Nephron progenitor cell (in vitro differentiated cells): ENCODE data around the gene ABTB2.
"Not testable (repeated sequence)": the region's sequence is repeated elsewhere in the genome, so short reads cannot be mapped to it uniquely, and the experiment has no call there.

Experiments used
- DNase-seq: peaks from one replicate; pipeline ENCODE4 v3.0.0; 2021
- H3K27ac Mint-ChIP-seq: 2 replicates; pipeline ENCODE4 v1.8.0; 2021; ENCODE audit warnings: mild to moderate bottlenecking, moderate library complexity, mixed read lengths
- H3K27me3 Mint-ChIP-seq: 2 replicates; pipeline ENCODE4 v1.8.0; 2021; ENCODE audit warnings: mild to moderate bottlenecking, low read depth, mixed read lengths; ENCODE audit not compliant: poor library complexity
- H3K36me3 Mint-ChIP-seq: 2 replicates; pipeline ENCODE4 v1.8.0; 2021; ENCODE audit warnings: low read depth, mixed read lengths
- H3K4me1 Mint-ChIP-seq: 2 replicates; pipeline ENCODE4 v1.8.0; 2021; ENCODE audit warnings: mixed read lengths
- H3K4me3 Mint-ChIP-seq: 2 replicates; pipeline ENCODE4 v1.8.0; 2021; ENCODE audit warnings: mild to moderate bottlenecking, moderate library complexity, mixed read lengths
- H3K9me3 Mint-ChIP-seq: 2 replicates; pipeline ENCODE4 v1.8.0; 2021; ENCODE audit warnings: mild to moderate bottlenecking, moderate library complexity, mixed read lengths
- TF ChIP-seq, protein P1 (sequence below): fragments of 200-600 bp; sonication (generic); IDR thresholded peaks from 2 replicates; pipeline ENCODE4 v1.5.0; 2021; ENCODE audit warnings: antibody characterized with exemption

Gene ABTB2

DNA sequence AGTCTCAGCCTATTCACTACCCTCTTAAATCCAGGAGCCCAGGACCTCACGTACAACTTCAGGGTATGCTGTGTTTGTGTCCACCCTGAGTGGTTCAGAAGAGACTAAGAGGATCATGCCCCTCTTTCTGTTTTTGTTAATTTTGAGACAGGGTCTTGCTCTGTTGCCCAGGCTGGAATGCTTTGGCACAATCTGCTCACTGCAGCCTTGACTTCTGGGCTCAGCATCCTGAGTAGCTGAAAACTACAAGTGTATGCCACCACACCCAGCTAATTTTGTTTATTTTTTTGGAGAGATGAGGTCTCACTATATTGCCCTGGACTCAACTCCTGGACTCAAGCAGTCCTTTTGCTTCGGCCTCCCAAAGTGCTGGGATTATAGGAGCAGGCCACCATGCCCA, 133.9 kb downstream of the ABTB2 start:
- Mint-ChIP-seq H3K36me3 (no peaks in the 10 kb centered on the region), H3K27me3 (peaks cover 85% of the 10 kb centered on the region), H3K27ac (no peak overlapping the region), H3K4me3 (no peak overlapping the region), H3K9me3 (peaks cover 4% of the 10 kb centered on the region), H3K4me1 (peaks cover 36% of the 10 kb centered on the region)
- TF ChIP-seq, protein P1, sequence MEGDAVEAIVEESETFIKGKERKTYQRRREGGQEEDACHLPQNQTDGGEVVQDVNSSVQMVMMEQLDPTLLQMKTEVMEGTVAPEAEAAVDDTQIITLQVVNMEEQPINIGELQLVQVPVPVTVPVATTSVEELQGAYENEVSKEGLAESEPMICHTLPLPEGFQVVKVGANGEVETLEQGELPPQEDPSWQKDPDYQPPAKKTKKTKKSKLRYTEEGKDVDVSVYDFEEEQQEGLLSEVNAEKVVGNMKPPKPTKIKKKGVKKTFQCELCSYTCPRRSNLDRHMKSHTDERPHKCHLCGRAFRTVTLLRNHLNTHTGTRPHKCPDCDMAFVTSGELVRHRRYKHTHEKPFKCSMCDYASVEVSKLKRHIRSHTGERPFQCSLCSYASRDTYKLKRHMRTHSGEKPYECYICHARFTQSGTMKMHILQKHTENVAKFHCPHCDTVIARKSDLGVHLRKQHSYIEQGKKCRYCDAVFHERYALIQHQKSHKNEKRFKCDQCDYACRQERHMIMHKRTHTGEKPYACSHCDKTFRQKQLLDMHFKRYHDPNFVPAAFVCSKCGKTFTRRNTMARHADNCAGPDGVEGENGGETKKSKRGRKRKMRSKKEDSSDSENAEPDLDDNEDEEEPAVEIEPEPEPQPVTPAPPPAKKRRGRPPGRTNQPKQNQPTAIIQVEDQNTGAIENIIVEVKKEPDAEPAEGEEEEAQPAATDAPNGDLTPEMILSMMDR: no peak
- DNase-seq: no peak

- Mint-ChIP-seq H3K4me3 (peak overlapping the region; percentile 1), H3K27me3 (peaks cover 88% of the 10 kb centered on the region), H3K36me3 (no peaks in the 10 kb centered on the region), H3K9me3 (peaks cover 4% of the 10 kb centered on the region), H3K4me1 (peaks cover 36% of the 10 kb centered on the region), H3K27ac (no peak overlapping the region)
- DNase-seq: peak; percentile 51
- TF ChIP-seq, protein P1: no peak
Measured at GRCh38 chr11:34223021-34223813, 134.6 kb downstream of the ABTB2 start.

DNA sequence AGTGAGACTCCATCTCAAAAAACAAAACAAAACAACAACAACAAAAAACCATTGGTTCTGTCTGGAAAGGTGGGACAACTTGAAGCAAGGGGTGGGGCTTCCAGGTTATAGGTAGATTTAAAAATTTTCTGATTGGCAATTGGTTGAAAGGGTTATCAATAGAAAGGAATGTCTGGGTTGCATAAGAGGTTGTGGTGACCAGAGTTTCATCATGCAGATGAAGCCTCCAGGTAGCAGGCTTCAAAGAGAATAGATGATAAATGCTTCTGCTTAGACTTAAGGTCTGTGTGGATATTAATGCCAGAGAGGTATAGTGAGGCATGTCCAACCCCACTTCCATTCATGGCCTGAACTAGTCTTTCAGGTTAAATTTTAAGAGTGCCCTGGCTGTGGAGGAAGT, 135.8 kb downstream of the ABTB2 start:
- Mint-ChIP-seq H3K4me1 (peaks cover 36% of the 10 kb centered on the region), H3K9me3 (no peaks in the 10 kb centered on the region), H3K4me3 (no peak overlapping the region), H3K27me3 (peaks cover 92% of the 10 kb centered on the region), H3K36me3 (no peaks in the 10 kb centered on the region), H3K27ac (no peak overlapping the region)
- TF ChIP-seq, protein P1: no peak
- DNase-seq: no peak

DNA sequence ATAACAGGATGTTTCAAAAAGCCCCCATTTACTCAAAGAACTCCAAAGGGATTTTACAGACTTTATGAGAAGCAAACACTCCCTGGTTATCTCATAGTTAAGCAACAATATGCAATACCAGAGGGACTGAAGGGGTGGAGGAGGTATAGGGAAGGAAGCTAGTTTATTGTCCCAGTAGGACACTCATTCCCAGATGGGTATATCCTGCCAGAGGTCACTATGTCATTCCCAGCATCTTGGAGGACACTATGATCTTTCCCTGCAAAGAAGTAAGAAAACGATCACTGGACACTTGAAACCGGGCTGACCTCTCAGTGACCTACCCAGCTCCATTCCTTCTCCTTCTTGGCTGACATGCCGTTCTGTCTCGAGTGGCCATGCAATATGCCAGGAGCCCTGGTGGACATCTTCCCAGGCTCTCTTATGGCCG, 137.9 kb downstream of the ABTB2 start:
- H3K36me3 Mint-ChIP-seq: no peaks in the 10 kb centered on the region
- H3K27me3 Mint-ChIP-seq: peaks cover 89% of the 10 kb centered on the region
- no peak overlapping the region for H3K4me3 Mint-ChIP-seq
- DNase-seq: no peak
- no peaks in the 10 kb centered on the region for H3K9me3 Mint-ChIP-seq
- H3K4me1 Mint-ChIP-seq: peaks cover 36% of the 10 kb centered on the region
- no peak overlapping the region for H3K27ac Mint-ChIP-seq
- TF ChIP-seq, protein P1: no peak

- no peak overlapping the region for H3K4me3 Mint-ChIP-seq
- no peaks in the 10 kb centered on the region for H3K9me3 Mint-ChIP-seq
- H3K4me1 Mint-ChIP-seq: peaks cover 33% of the 10 kb centered on the region
- peaks cover 89% of the 10 kb centered on the region for H3K27me3 Mint-ChIP-seq
- H3K27ac Mint-ChIP-seq: no peak overlapping the region
- no peak for DNase-seq
- no peaks in the 10 kb centered on the region for H3K36me3 Mint-ChIP-seq
- TF ChIP-seq, protein P1: no peak
Measured at GRCh38 chr11:34219279-34219678, 138.5 kb downstream of the ABTB2 start.

GRCh38 chr11:34218756-34219155, 139.1 kb downstream of the ABTB2 start:
- H3K27ac Mint-ChIP-seq: not testable (repeated sequence)

More at GRCh38 chr11:34218756-34219155, 139.1 kb downstream of the ABTB2 start:
- peaks cover 89% of the 10 kb centered on the region for H3K27me3 Mint-ChIP-seq
- H3K9me3 Mint-ChIP-seq, H3K36me3 Mint-ChIP-seq, DNase-seq, H3K4me3 Mint-ChIP-seq: not testable (repeated sequence)
- peaks cover 35% of the 10 kb centered on the region for H3K4me1 Mint-ChIP-seq
